Activated T-cell treated with anti-CD3 and anti-CD28 coated beads for 1 hour (primary cell): Measurements from ENCODE around the gene PML.

Experiments
- DNase-seq: peaks from one replicate; pipeline ENCODE4 v3.0.0-alpha.2; 2020; ENCODE audit warnings: low read depth

Gene PML, protein sequence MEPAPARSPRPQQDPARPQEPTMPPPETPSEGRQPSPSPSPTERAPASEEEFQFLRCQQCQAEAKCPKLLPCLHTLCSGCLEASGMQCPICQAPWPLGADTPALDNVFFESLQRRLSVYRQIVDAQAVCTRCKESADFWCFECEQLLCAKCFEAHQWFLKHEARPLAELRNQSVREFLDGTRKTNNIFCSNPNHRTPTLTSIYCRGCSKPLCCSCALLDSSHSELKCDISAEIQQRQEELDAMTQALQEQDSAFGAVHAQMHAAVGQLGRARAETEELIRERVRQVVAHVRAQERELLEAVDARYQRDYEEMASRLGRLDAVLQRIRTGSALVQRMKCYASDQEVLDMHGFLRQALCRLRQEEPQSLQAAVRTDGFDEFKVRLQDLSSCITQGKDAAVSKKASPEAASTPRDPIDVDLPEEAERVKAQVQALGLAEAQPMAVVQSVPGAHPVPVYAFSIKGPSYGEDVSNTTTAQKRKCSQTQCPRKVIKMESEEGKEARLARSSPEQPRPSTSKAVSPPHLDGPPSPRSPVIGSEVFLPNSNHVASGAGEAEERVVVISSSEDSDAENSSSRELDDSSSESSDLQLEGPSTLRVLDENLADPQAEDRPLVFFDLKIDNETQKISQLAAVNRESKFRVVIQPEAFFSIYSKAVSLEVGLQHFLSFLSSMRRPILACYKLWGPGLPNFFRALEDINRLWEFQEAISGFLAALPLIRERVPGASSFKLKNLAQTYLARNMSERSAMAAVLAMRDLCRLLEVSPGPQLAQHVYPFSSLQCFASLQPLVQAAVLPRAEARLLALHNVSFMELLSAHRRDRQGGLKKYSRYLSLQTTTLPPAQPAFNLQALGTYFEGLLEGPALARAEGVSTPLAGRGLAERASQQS

DNA sequence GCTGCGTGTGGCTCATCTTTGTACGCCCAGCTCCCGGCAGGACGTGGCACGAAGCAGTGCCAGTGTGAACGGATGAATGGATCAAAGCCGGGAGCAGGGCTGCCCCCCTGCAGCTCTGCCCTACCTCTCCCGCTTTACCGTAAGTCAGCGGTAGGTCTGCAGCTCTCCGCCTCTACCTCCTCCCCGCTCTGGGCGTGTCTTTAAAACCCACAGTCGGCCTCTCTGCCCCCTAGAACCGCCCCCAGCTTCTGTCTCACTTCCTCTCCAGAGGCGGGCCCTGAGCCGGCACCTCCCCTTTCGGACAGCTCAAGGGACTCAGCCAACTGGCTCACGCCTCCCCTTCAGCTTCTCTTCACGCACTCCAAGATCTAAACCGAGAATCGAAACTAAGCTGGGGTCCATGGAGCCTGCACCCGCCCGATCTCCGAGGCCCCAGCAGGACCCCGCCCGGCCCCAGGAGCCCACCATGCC lies at the start of gene PML:
TSS of gene PML (plus strand) at position 304 of the 471 bp plus-strand sequence. CDS start at position 401, 97 bp downstream.
- DNase-seq = peak; percentile 88

DNA sequence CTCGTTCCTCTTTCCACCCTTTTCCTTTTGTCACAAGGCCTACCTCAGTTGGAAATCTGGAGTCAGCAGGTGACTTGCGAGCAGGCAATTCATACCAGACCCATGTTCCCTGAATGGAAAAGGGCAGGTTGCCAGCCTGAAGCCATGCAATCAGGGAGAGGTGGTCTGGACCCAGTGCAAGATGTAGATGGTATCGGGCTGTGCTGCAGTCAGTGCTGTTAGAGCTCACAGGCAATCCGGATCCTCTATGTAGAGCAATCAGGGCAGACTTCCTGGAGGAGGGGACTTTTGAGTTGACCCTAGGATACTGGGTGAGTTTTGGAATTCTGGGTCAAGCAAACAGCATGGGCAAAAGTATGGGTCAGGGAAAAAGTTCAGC lies 49.4 kb upstream of the PML start:
- no peak for DNase-seq

DNA sequence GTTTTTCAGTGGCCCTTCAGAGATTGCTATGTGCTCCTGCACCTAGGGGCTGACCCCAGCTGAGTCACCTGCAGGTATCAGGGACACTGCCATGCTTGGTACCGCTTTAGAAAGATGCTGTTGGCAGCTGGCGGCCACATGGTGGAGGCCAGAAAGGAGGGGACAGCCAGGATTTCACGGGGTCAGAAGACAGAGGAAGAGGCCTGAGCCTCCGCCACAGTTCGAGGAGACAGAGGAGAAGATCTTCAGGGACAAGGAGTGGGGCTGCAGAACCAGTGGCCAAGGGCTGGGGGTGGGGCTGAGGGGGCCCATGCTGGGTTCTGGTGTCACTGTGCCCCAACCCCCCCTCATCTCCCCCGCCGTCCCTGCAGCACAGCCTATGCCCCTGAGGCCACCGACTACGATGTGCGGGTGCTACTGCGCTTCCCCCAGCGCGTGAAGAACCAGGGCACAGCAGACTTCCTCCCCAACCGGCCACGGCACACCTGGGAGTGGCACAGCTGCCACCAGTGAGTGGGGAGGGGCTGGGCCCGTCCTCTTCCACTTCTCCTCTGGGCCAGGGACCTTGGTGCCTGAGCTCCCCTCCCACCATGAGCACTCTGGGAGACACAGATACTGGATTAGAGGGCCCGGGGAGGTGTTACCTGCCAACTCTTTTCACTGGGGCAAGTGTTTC lies 48.3 kb upstream of the PML start:
- no peak for DNase-seq

DNA sequence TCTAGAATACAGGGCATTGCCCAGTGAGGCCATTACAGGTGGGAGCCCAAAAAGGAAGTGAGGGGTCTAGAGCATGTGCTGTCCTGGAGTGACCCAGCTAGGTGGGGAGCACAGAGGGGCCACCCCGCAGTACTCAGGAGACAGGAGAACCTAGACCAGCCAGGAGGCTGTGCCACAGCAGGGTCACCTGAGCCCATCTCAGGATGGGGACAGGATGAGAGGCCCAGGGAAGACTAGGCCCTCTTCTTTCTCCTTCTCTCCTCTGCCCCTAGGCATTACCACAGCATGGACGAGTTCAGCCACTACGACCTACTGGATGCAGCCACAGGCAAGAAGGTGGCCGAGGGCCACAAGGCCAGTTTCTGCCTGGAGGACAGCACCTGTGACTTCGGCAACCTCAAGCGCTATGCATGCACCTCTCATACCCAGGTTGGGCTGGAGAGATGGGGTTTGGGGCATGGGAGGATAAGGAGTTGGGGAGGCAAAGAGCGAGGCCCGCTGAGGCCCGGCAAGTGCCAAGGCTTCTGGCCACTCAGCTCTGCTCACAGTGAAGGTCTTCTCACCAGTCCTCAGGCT lies 47.6 kb upstream of the PML start:
- DNase-seq = no peak

DNA sequence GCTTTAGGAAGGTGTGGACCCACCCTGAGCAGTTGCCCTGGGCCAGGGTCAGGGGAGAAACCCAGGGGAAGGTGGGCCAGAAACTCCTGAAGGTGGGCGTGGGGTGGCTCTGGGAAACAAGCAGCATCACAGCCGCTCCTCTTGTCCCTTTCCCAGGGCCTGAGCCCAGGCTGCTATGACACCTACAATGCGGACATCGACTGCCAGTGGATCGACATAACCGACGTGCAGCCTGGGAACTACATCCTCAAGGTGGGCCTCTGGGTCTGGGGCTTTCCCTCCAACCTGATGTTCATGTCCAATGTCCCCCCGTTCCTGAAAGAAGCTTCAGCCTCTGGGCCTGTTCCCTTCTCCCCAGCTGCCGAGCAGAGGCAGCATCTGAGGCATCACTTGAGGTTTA lies 46.9 kb upstream of the PML start:
- DNase-seq = no peak

DNA sequence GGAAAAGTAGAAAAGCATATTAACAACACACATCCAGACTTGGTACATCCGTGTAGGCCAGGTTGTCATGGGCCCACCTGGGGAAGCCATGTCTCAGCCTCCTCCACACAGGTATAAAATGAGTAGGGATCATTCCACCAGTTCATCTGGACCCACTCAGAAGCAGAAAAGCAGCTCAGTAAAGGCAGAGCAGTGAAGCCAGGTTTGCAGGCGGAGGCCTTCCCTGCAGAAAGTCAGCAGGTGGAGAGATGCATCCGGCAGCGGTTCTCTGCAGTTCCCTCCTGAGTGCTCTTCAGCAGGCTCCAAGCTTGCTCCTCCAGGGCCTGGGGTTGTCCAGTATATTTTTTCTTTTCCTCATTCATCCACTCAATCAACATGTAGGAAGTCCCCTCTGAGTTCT lies 46.1 kb upstream of the PML start:
- no peak for DNase-seq

DNA sequence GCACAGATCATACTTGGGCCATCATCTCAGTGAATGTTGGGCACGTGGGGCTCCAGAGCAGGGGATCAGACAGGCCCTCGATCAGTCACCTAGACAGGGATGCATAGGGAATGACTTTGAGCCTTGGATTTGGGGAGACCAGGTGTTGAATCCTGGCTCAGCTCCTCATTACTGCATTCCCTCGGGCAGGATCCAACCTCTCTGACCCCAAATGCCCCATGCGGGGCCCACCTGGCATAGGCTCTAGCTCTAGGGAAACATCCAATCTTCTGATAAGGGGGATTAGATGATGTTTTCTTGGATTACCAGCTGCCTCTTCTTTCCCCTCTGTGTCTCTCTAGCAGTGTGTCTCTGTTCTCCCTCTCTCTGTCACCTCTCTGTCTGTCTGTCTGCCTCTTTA lies 45.5 kb upstream of the PML start:
- no peak for DNase-seq

DNA sequence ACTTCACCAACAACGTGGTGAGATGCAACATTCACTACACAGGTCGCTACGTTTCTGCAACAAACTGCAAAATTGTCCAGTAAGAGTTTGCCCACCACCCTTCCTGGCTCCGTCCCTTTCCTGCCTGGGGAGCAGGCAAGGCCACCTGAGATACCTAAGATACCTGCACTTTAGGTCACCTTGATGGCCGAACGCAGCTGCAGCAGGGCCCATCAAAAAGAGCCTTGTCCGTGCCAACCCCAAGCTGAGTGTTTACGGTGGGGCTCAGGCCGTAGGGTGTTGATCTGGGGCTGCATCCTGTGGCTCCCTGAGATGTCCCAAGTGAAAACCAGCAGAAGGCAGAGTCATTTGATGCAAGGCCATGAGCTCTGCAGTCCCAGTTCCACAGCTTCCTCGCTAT lies 45.0 kb upstream of the PML start:
- DNase-seq = no peak

DNA sequence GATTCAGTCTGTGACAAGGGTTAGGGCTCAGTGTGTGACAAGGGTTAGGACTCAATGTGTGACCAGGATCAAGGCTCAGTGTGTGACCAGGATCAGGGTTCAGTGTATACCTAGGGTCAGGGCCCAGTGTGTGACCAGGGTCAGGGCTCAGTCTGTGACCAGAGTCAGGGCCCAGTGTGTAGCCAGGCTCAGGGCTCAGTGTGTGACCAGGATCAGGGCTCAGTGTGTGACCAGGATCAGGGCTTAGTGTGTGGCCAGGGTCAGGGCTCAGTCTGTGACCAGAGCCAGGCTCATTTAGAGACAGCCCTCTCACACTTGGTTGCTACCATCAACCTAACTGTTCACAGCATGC lies 44.1 kb upstream of the PML start:
- no peak for DNase-seq

DNA sequence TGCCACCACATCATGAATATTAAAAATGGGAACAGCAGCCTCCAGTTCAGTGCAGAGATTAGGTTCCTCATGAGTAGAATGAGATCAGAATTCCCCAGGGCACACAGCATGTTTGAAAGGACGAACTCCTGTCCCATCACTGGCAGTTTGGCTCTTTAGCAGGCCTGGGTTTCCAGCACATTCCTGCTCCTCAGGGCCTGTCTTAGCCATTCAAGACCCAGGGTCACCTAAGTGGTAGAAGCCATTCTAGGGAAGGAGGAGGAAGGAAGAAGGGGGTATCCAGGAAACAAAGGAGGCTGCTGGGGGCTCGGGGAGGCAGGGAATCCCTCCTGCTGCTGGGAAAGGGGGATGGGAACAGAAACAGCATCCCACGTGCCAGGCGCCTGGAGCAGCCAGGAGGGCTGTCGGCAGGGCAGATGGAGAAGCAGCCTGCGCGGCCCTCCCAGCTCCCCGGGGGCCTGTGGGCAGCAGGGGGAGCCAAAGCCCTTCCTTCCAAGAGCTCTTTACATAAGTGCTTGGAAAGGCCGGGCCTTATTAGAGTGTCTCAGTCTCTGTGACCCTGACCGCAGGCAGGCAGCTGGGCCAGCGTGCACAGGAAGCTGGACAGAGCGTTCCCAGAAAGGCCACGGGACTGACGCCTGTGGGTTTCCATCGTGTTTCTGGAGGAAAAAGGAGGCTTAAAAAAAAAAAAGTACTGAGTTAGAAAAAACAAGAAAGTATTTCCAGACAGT lies 43.5 kb upstream of the PML start:
- DNase-seq = peak; percentile 67

DNA sequence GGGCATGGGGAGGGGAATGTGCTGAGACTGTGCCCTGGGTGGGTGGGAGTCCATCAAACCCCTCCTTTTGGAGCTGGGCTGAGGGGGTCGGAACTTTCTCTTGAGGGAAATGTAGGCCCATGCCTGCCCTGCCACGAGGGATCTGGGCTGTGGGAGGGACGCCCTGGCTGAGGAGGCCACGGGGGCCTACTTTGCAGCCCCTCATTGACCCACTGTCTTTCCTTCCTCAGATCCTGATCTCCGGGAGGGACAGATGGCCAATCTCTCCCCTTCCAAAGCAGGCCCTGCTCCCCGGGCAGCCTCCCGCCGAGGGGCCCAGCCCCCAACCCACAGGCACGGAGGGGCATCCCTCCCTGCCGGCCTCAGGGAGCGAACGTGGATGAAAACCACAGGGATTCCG lies 42.9 kb upstream of the PML start:
- no peak for DNase-seq

DNA sequence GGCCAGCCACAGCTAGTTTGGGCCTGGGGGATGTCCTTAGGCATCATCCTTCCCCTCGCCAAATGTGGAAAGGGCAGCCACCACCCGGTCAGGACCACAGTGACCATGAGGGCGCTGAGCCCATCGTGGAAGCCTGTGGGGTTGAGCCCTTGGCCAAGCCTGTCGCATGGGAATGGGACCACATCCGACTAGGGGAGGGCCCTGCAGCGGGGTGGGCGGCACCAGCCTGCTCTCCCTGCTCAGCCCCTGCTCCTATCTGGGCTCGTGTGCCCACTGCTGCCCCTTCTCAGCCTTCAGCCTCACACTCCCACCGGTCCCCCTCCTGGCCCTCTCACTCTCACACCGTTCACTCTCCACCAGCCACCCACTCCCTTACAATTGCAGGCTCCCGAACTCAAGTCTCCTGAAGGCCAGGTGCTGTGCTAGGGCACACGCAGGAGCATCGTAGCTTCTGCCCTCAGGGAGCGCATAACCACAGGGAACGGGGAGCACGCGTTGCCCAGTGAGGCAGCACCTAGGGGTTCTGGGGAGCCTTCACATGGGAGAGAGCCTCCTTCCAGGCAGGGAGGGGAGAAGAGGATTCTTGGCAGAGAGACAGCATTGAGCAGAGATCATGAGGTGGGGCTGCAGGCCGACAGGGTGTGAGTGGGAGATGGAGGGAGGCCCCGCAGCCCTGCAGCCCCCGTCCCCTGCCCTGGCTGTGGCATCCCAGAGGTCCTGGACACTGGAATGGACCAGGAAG lies 42.2 kb upstream of the PML start:
- no peak for DNase-seq

DNA sequence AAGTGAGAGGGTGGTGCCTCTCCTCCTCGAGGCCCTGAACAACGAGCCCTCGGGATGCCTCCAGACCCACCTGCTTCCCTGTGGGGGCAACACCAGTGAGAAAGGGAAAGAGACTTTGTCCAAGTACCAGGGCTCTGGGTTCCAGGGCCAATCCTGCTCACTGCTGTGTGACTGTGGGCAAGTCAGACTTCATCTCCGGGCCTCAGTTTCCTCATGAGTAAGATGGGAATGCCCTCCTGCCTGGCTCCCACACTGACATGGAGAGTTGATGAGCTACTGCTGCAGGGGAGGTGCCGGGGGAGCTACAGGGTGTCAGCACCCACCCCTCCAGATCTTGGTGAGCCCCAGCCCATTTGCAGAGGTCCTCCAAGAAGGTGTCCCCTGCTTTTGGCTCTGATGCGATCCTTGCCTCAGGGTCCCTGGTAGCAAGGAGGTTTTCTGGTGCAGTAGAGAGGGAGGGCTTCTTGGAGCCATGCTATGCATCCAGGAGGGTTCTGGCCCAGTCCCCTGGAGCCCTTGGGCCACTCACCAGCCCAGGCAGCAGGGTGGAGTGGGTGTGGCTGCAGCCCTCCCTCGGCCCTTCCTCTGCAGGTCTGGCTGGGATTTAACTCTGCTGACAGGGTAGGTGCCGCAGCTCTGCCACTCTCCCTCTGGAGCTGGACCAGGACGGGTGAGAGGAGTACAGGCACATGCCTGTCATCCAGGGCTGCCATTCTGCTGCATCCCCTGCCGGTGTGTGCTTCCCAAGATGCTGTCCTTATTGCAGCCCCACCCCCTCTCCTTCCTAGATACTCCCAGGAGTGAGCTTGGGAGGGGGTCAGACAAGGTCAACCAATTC lies 41.4 kb upstream of the PML start:
- DNase-seq = no peak

DNA sequence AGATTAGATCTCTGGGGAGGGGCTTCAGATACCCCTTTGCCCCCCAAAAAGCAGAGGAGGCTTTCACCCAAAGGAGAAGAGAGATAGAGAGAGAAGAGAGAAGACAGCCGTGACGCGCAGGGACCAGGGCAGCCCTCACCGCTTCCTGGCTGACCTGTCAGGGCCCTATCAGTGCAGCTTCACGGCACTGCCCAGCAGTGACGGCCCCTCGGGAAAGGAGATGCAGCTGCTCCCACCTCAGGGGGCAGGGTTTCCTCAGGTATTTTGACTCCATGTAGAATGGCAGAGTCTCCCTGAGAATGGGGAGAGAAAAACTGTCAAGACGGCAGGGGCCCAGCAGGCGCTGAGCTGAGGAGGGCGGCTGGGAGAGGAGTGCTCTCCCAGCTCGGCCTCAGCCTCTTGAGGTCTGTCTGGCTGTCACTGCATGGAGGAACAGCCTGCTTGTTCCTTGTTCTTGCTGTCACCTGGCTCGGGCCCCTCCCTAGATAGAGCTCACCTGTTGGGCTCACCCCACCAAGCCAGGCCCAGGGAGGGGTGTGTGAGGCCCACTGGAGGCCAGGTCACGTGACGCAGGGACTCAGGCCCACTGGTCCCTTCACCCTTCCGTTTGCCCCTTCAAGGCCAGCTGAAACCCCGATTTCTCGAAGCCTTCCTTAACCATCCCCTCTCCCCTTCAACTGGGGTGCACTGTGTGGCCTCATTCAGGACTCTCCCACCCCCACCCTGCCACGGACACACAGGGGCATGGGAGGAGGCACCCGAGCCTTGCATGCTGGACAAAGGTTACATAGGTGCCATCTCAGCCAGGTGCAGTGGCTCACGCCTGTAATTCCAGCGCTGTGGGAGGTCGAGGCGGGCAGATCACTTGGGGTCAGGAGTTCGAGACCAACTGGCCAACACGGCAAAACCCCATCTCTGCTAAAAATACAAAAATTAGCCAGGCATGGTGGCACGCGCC lies 40.0 kb upstream of the PML start:
- DNase-seq = no peak

DNA sequence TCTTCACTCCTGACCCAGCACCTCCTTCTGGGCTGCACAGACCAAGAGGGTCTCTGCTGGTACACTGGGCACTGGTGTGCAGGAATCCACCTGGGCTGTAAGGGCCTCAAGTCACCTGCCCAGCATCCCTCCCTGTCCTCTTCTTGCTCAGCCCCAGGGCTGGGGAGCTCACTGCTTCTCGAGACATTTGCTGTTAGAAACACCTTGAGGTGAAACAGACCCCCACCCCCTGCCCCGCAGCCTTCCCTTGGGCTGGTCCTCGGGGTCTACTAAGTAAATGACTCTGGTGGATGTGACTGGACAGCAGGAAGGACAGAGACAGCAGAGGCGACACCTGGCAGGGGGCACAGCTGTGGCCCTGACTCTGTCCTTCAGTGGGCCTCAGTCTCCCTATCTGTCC lies 39.2 kb upstream of the PML start:
- no peak for DNase-seq

DNA sequence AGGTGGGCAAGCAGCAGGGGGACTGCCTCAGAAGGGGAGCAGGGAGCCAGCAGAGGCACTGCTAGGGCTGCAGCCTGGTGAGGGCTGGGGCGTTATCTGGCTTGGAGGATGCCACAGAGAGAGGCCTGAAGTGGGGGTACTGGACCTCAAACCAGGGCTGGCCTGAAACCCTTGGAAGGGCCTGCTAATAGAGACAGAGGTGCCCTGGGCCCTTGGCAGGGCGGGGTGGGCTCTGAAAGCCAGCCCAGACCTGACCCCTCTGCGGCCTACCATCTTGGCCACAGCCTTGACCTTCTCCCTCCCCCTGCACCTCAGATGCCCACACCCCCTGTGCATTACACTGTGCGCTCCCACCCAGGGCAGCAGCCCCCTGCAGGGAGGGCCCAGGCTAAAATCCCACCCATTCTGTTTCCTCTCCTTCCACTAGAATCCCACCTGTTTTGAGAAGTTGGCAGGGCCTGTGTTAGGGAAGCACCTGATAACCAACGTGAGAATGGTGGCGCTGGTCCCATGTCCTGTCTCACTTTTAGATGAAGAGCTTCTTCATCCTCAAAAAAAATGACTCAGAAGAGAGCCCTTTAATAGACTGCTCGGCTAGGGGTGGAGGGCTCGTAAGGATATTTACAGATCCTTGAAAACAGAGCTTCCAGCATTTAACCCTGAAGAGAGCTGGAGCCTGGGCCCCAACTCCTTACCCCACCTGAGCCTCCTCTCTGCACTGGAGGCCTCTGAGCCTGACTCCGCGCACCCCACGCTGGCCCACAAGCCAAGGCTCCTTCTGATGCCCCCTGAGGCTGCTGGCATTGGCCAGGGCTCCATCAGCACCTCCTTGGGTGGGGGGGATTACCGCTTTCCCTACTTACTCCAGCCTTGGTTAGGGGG lies 38.4 kb upstream of the PML start:
- DNase-seq = no peak

DNA sequence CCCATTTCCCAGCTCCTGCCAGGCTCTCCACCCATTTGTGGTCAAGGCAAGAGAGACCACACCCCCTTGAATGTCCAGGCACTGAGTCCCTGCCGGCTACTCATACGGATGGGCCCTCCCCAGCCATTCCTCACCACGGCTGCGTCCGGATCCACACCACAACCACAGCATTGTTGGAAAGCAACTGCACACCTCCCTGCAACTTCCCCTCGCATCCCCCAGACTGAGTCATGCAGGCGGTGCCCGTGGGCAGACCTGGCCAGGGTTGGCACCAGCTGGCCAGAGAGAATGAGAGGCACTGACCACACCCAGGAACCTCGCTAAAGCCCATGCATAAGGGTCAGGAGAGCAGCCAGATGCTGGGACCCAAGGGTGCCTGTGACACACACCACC lies 37.8 kb upstream of the PML start:
- no peak for DNase-seq

DNA sequence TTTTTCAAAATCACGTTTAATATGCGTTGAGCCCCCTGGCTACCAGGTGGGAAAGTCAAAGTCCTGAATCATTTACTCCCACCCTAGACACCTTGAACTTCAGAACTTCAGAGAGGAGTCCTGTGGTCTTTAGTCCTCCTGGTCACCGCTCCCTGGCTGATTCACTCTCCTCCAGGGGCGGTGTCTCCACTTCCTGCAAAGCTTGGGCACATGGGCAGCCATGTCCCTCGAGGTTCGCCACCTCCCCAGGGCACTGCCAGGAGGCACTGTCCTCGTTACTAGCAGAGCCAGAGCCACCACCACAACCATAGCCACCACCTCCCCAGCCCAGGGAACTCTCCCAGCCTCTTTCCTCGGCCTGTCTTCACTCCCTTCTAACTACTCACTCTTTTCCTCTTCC lies 37.2 kb upstream of the PML start:
- DNase-seq = no peak
